ENCODE data around the gene CASKIN1.

- no peak for TF ChIP-seq POLR2A (IDR thresholded peaks at IDR 0.05; ENCODE audit: low read length)
- TF ChIP-seq GATA1 (IDR thresholded peaks at IDR 0.05; ENCODE audit: low read depth, low read length), result no peak
Measured at GRCh38 chr16:2158262-2158638, 38.2 kb downstream of the CASKIN1 start.
